ENCODE measurements around the gene ZNF329. TPM values are rescaled to one million over a fixed set of nuclear protein-coding genes. Genes with fewer than 3 reads are reported as not detected.

Gene ZNF329
- polyA plus RNA-seq: 12.2 TPM
- long read RNA-seq, donor 1: 0 reads
- long read RNA-seq, donor 2: 0 reads
- long read RNA-seq, donor 3, partial matches to known transcripts: 109 of 110 reads
- long read RNA-seq, donor 3, other reads (novel, unspliced or antisense): 0 of 110 reads
- long read RNA-seq, donor 4: 0 reads
- long read RNA-seq, donor 5: 0 reads
- long read RNA-seq, donor 6: 0 reads
- long read RNA-seq, donor 7: 0 reads
- long read RNA-seq, donor 8, partial matches to known transcripts: 0 of 1 reads
- long read RNA-seq, donor 8, other reads (novel, unspliced or antisense): 0 of 1 reads
- long read RNA-seq, donor 9, partial matches to known transcripts: 36 of 36 reads
- long read RNA-seq, donor 9, other reads (novel, unspliced or antisense): 0 of 36 reads
- long read RNA-seq, donor 10, partial matches to known transcripts: 30 of 31 reads
- long read RNA-seq, donor 10, other reads (novel, unspliced or antisense): 0 of 31 reads
- long read RNA-seq, donor 11, partial matches to known transcripts: 0 of 1 reads
- long read RNA-seq, donor 11, other reads (novel, unspliced or antisense): 0 of 1 reads

- H3K27ac ChIP-seq (ENCODE audit: low read length): peak within 1 kb of the TSS; percentile 84
- DNase-seq: peak; percentile 87 to 91
- 0% methylated on average over 1 of the region's 62 CpGs for WGBS (ENCODE audit: insufficient coverage, low lambda C conversion rate)
- H3K36me3 ChIP-seq (ENCODE audit: control insufficient read depth, insufficient read depth, low read length): no peaks in the 10 kb centered on the region
- peaks cover 25% of the 10 kb centered on the region for H3K9me3 ChIP-seq (ENCODE audit: control insufficient read depth, low read depth, low read length)
- H3K4me3 ChIP-seq (ENCODE audit: low read length): peak within 1 kb of the TSS; percentile 98
- no peaks in the 10 kb centered on the region for H3K27me3 ChIP-seq (ENCODE audit: control insufficient read depth, insufficient read depth, low read length)
- H3K4me1 ChIP-seq (ENCODE audit: control insufficient read depth, insufficient read depth, low read length): peaks cover 10% of the 10 kb centered on the region
These were observed at the start of gene ZNF329 for GRCh38 chr19:58150328-58150921. Gene ZNF329, minus strand, starts transcription at chr19:58150789. Its CDS starts 21,286 bp downstream, at chr19:58129503.

- H3K4me3 ChIP-seq (ENCODE audit: low read length): no peak overlapping the region
- H3K27me3 ChIP-seq (ENCODE audit: control insufficient read depth, insufficient read depth, low read length): no peaks in the 10 kb centered on the region
- peaks cover 90% of the 10 kb centered on the region for H3K9me3 ChIP-seq (ENCODE audit: control insufficient read depth, low read depth, low read length)
- H3K4me1 ChIP-seq (ENCODE audit: control insufficient read depth, insufficient read depth, low read length): no peaks in the 10 kb centered on the region
- whole genome bisulfite sequencing (ENCODE audit: insufficient coverage, low lambda C conversion rate): 87% methylated on average over 4 of the region's 6 CpGs
- DNase-seq: peak in 1 of 2 donors; percentile 45
- peaks cover 69% of the 10 kb centered on the region for H3K36me3 ChIP-seq (ENCODE audit: control insufficient read depth, insufficient read depth, low read length)
- H3K27ac ChIP-seq (ENCODE audit: low read length): no peak overlapping the region
These were observed 46.5 kb upstream of the ZNF329 start for GRCh38 chr19:58196901-58197616.

GRCh38 chr19:58183817-58184215, 33.2 kb upstream of the ZNF329 start:
- no peaks in the 10 kb centered on the region for H3K27me3 ChIP-seq (ENCODE audit: control insufficient read depth, insufficient read depth, low read length)
- peaks cover 28% of the 10 kb centered on the region for H3K36me3 ChIP-seq (ENCODE audit: control insufficient read depth, insufficient read depth, low read length)
- H3K9me3 ChIP-seq (ENCODE audit: control insufficient read depth, low read depth, low read length): peaks cover 78% of the 10 kb centered on the region
- H3K4me1 ChIP-seq (ENCODE audit: control insufficient read depth, insufficient read depth, low read length): no peaks in the 10 kb centered on the region
- peak overlapping the region; percentile 99 for H3K27ac ChIP-seq (ENCODE audit: low read length)
- peak overlapping the region; percentile 71 for H3K4me3 ChIP-seq (ENCODE audit: low read length)
- DNase-seq: no peak
- no CpG with 5 or more reads among the region's 13 CpGs for WGBS (ENCODE audit: insufficient coverage, low lambda C conversion rate)

DNA sequence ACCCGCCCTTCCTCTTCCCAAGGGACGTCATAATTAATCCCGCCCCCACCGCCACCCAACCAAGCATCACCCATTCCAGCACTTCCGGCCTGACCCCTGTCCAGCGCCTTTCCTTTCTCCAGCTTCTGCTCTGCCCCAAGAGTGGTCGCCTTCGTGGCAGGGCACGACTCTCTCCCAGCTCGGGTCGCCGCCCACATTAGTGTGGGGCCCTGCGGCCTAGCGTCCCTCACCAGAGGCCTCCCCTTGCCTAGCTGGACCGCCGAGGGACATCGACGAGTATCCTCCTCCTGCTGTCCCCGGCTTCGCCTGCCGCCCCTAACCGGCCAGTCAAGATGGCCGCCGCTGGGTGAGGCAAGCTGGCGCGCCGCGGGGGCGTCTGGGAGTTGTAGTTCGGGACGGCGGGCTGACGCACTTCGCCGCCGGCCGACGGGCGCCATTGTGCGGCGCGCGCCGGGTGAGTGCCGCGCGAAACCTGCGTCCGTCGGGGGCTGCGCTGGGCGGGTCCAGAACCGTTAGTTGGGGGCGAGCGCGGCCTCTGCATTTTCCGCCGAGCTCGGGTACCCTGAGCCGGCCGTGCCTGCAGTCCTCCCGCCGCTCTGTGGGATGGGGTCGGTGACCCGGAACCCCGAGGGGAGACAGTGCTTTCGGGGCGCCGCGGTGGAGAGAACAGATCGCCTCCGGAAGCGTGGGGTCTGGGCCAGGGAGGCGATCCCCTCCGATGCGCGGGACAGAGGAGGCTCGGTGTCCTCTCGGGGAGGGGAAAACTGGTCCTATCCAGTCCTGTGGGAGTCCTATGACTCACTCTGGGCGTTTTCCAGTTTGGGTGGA, 32.6 kb upstream of the ZNF329 start, which contains the start of gene ZNF274:
Gene ZNF274 (plus strand): TSS at position 73 of the 828 bp plus-strand sequence. CDS start 905 bp downstream, outside the sequence.
- no CpG with 5 or more reads among the region's 80 CpGs for whole genome bisulfite sequencing (ENCODE audit: insufficient coverage, low lambda C conversion rate)

GRCh38 chr19:58182577-58182988, 32.0 kb upstream of the ZNF329 start:
- WGBS (ENCODE audit: insufficient coverage, low lambda C conversion rate): 0% methylated on average over 2 of the region's 17 CpGs
- Histone ChIP-seq H3K27me3 (ENCODE audit: control insufficient read depth, insufficient read depth, low read length) (no peaks in the 10 kb centered on the region), H3K4me3 (ENCODE audit: low read length) (peak overlapping the region; percentile 71), H3K27ac (ENCODE audit: low read length) (peak overlapping the region; percentile 99), H3K4me1 (ENCODE audit: control insufficient read depth, insufficient read depth, low read length) (no peaks in the 10 kb centered on the region), H3K9me3 (ENCODE audit: control insufficient read depth, low read depth, low read length) (peaks cover 71% of the 10 kb centered on the region), H3K36me3 (ENCODE audit: control insufficient read depth, insufficient read depth, low read length) (peaks cover 28% of the 10 kb centered on the region)
- no peak for DNase-seq

More for the DNA sequence above, 32.6 kb upstream of the ZNF329 start, which contains the start of gene ZNF274:
- Histone ChIP-seq H3K36me3 (ENCODE audit: control insufficient read depth, insufficient read depth, low read length) (peaks cover 28% of the 10 kb centered on the region), H3K4me3 (ENCODE audit: low read length) (peak within 1 kb of the TSS; percentile 71), H3K9me3 (ENCODE audit: control insufficient read depth, low read depth, low read length) (peaks cover 73% of the 10 kb centered on the region), H3K4me1 (ENCODE audit: control insufficient read depth, insufficient read depth, low read length) (no peaks in the 10 kb centered on the region), H3K27me3 (ENCODE audit: control insufficient read depth, insufficient read depth, low read length) (no peaks in the 10 kb centered on the region), H3K27ac (ENCODE audit: low read length) (peak within 1 kb of the TSS; percentile 99)
- peak; percentile 92 to 97 for DNase-seq

GRCh38 chr19:58181902-58182576, 31.4 kb upstream of the ZNF329 start:
- H3K4me1 ChIP-seq (ENCODE audit: control insufficient read depth, insufficient read depth, low read length): no peaks in the 10 kb centered on the region
- H3K4me3 ChIP-seq (ENCODE audit: low read length): peak overlapping the region; percentile 71
- WGBS (ENCODE audit: insufficient coverage, low lambda C conversion rate): 80% methylated on average over 1 of the region's 4 CpGs
- peaks cover 22% of the 10 kb centered on the region for H3K36me3 ChIP-seq (ENCODE audit: control insufficient read depth, insufficient read depth, low read length)
- peak overlapping the region; percentile 99 for H3K27ac ChIP-seq (ENCODE audit: low read length)
- H3K9me3 ChIP-seq (ENCODE audit: control insufficient read depth, low read depth, low read length): peaks cover 68% of the 10 kb centered on the region
- no peaks in the 10 kb centered on the region for H3K27me3 ChIP-seq (ENCODE audit: control insufficient read depth, insufficient read depth, low read length)
- DNase-seq: peak; percentile 37 to 46

- no peaks in the 10 kb centered on the region for H3K4me1 ChIP-seq (ENCODE audit: control insufficient read depth, insufficient read depth, low read length)
- DNase-seq: no peak
- no peaks in the 10 kb centered on the region for H3K27me3 ChIP-seq (ENCODE audit: control insufficient read depth, insufficient read depth, low read length)
- no peaks in the 10 kb centered on the region for H3K36me3 ChIP-seq (ENCODE audit: control insufficient read depth, insufficient read depth, low read length)
- WGBS (ENCODE audit: insufficient coverage, low lambda C conversion rate): no CpG with 5 or more reads among the region's 1 CpG
- no peak overlapping the region for H3K27ac ChIP-seq (ENCODE audit: low read length)
- peaks cover 43% of the 10 kb centered on the region for H3K9me3 ChIP-seq (ENCODE audit: control insufficient read depth, low read depth, low read length)
- H3K4me3 ChIP-seq (ENCODE audit: low read length): no peak overlapping the region
These were observed 20.3 kb upstream of the ZNF329 start for GRCh38 chr19:58170860-58171259.

DNA sequence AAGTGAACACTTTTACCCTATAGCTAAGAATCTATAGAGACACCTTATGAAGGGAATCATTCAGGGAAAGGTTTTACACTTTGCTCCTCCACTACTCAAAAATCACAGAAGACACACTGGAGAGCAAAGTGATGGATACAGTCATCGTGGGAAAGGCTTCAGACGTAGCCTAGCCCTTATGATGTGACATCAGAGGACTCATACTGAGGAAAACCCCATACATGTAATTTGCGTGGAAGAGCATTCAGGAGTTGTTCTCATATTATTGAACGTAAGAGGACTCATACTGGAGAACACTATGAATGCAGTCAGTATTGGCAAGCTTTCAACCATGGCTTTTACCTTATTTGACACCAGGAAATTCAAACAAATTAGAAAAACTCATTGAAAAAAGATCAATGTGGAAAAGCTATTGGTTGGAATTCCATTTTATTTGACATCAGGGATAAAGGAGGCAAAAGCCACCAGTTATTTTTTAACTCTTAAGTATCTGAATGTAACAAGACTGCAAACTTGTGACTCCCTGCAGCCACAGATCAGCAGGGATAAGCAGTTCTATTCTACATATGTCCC, 16.2 kb upstream of the ZNF329 start:
- Histone ChIP-seq H3K4me1 (ENCODE audit: control insufficient read depth, insufficient read depth, low read length) (no peaks in the 10 kb centered on the region), H3K36me3 (ENCODE audit: control insufficient read depth, insufficient read depth, low read length) (no peaks in the 10 kb centered on the region), H3K27me3 (ENCODE audit: control insufficient read depth, insufficient read depth, low read length) (no peaks in the 10 kb centered on the region), H3K9me3 (ENCODE audit: control insufficient read depth, low read depth, low read length) (peaks cover 28% of the 10 kb centered on the region), H3K27ac (ENCODE audit: low read length) (no peak overlapping the region), H3K4me3 (ENCODE audit: low read length) (no peak overlapping the region)
- 80% methylated on average over 1 of the region's 4 CpGs for WGBS (ENCODE audit: insufficient coverage, low lambda C conversion rate)
- DNase-seq: no peak

DNA sequence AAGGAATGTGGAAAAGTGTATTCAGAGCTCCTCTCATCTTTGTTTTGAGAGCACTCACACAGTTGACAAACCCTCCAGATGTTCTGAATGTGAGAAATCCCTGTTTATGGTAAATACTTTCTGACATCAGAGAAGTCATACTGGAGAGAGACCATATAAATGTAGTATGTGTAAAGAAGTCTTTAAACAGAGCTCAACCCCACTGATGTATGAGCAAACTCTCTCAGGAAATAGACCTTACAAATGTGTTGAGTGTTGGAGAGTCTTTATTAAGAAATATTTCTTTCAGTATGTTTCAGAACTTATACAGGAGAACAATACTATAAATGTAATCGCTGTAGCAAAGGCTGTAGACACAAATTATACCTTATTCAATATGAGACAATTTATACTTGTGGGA, 15.7 kb upstream of the ZNF329 start:
- no peak overlapping the region for H3K4me3 ChIP-seq (ENCODE audit: low read length)
- H3K4me1 ChIP-seq (ENCODE audit: control insufficient read depth, insufficient read depth, low read length): no peaks in the 10 kb centered on the region
- no peaks in the 10 kb centered on the region for H3K27me3 ChIP-seq (ENCODE audit: control insufficient read depth, insufficient read depth, low read length)
- no peaks in the 10 kb centered on the region for H3K36me3 ChIP-seq (ENCODE audit: control insufficient read depth, insufficient read depth, low read length)
- 100% methylated on average over 1 of the region's 1 CpG for WGBS (ENCODE audit: insufficient coverage, low lambda C conversion rate)
- no peak for DNase-seq
- H3K27ac ChIP-seq (ENCODE audit: low read length): no peak overlapping the region
- H3K9me3 ChIP-seq (ENCODE audit: control insufficient read depth, low read depth, low read length): peaks cover 24% of the 10 kb centered on the region

All from large intestine (tissue), 12 donors.